GM19372 (cell line): Measurements from ENCODE around the gene PNLDC1.
A peak's percentile ranks its signal among the peaks of the same experiment; 100 is the strongest.

Experiments
- ATAC-seq: cut with Tn5 transposase; IDR thresholded peaks from one replicate; pipeline ENCODE4 v1.9.1; 2021; ENCODE audit warnings: mild to moderate bottlenecking, low read depth, moderate library complexity; ENCODE audit not compliant: unreplicated experiment

The PNLDC1 gene, protein sequence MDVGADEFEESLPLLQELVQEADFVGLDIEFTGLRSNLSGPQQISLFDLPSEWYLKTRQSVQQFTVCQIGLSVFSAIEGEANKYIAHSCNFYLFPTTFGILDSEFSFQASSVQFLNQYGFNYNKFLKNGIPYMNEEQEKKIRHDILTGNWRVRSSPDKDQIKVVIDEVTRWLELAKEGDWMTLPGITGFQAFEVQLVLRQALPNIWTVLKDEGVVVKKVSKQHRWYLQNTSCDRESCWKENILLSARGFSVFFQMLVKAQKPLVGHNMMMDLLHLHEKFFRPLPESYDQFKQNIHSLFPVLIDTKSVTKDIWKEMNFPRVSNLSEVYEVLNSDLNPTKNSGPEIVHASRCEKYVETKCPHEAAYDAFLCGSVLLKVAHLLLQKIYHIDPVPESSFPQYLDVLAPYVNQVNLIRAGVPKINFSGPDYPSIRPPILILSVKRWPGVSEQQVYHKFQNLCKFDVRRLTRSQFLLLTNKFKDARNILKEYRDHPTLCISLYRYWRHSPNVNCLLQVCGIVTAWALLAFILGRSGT

GRCh38 chr6:159800141-159800865, at the start of gene PNLDC1:
TSS of gene PNLDC1 (plus strand) at chr6:159800276. CDS start at chr6:159800308, 32 bp downstream.
- no peak for ATAC-seq

DNA sequence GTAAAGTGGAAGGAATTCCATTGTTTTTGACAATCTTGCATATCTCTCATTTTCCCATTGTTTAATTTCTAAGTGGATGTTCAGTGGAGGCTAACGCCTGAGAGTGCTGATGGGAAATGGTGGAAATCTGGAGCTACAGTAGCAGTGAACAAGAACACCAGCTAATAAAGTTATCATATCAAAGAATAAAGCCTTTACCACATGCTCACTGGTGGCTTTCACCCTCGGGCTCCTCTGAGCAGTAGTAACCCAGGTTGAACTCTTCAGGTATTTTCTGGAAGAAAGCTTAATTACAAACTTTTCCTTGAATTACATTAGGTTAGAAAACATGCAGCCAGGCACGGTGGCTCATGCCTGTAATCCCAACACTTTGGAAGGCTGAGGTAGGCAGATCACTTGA, 48.6 kb upstream of the PNLDC1 start:
- no peak for ATAC-seq

- ATAC-seq = no peak
Measured at GRCh38 chr6:159753081-159753872, 46.8 kb upstream of the PNLDC1 start.

DNA sequence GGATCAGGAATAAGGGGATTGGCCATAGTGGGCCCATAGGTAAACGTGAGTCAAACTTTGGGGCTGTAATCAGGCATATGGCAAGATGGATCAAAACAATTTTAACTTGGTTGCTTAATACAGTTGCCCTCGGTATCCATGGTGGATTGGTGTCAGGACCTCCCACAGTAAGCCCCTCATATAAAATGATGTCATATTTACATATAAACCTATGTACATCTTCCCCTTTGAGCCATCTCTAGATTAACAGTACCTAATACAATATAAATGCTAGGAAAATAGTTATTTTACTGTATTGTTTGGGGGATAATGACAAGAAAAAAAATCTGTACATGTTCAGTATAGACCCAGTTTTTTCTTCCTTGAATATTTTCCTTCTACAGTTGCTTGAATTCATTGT, 45.7 kb upstream of the PNLDC1 start:
- no peak for ATAC-seq

- no peak for ATAC-seq
Measured at GRCh38 chr6:159754959-159755914, 44.8 kb upstream of the PNLDC1 start.

- no peak for ATAC-seq
Measured at GRCh38 chr6:159756508-159756907, 43.6 kb upstream of the PNLDC1 start.

DNA sequence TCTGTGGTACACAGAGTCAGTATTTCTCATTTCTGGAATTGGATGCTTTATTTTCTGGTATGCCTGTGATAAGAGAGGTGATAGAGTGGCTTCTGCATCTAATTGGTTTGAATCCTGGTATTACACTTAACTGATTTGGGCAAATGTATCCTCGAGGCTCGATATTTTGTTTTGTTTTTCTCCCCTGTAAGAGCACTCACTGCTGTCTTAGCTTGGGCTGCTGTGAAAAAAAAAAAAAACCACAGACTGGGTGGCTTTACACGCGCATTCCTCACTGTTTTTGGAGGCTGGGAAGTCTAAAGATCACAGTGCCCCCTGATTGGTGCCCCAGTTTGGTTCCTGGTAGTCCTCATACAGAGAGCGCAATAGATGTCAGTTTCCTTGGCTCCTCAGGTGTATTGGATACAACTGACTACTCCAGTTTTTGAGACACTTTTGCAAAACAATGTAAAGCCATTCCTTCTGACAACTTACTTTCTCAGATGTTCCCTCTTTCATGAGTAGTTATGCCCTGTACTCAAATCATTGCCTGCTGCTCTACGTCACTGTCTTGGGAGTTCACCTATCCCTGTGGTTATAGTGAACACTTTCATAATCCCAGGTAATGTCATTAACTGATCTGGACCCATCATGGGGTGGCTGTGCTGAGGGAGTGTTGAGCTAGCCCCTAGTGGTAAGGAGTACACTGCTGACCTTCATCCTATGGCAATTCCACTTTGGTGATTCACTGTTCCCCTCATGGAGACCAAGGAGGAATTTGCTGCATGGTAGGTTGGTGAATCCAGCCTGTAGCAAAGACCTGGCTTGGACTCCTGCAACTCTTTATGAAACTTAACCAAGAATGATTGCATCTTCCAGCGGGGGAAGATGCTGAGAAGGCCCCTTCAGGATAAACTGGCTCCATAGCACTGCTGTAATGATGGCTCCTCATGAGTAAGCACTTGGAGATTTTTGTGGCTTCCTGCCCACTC, 41.8 kb upstream of the PNLDC1 start:
- ATAC-seq = no peak

- no peak for ATAC-seq
Measured at GRCh38 chr6:159759645-159760044, 40.4 kb upstream of the PNLDC1 start.

- no peak for ATAC-seq
Measured at GRCh38 chr6:159760602-159761057, 39.4 kb upstream of the PNLDC1 start.

DNA sequence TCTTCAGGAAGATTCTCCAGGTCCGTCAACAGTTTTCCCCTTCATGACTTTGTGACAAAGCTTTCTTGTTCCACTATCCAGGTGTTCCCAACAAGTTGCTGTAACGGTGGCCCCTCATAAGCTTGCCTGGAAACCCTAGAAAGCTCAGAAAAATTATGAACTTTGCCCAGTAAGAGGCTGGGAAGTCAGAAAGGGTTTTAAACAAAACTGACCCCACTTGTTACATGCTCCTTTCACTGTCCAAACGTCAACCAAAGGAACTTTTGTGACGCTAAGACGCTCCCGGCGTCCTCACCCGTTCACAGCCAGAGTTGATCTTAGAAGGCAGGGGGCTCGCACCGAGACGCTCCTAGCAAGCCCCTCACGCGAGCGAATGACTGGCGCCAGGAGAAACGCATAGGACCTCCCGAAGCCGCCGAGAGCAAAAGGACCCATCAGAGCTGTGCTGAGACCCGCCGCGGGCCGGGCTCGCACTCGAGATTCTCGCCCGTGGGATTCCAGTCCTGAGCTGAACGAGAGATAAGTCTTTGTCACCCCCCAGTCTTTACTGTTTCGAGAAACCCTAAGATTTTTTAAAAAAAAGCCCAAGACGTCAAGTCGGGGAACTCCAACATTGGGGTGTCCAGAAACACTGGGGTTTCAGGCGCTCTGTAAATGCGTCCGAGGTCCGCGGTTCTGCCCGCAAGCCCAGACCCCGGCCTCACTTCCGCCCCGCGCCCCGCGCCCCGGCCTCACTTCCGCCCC, 38.8 kb upstream of the PNLDC1 start:
- ATAC-seq = no peak

DNA sequence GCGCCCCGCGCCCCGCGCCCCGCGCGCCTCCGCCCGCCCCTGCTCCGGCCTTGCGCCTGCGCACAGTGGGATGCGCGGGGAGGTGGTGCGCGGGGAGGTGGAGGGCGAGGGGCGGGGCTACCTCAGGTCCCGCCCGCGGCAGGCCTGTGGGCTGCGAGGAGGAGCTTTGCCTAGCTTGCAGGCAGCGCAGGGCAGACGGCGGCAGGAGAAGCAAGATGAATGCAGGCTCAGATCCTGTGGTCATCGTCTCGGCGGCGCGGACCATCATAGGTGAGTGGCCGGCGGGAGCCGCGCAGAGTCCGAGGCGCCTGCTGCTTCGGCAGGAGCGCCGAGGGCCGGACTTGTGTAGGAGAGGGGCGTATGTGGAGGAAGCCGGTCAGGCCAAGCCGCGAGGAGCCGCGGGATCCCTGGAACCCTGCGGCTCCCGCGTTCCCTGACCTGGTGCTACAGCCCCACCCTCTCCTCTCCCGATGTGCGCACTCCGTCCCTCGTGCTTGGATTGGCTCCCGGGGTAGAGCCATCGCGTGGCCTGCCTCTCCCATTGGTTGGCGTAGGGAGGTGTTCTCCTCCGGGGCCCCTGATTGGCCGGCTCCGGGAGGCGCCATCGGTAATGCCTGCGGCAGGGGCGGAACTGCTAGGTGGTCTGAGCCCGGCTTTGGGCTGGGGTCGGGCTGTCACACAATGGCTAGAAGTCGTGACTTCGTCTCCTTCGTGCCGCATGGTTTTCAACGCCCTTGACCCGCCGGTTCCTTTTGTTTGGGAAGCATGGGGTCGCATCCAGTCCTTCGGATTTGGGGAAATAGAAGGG, 38.0 kb upstream of the PNLDC1 start, which contains the start of gene ACAT2:
Gene ACAT2 (plus strand): TSS at position 173 of the 808 bp plus-strand sequence. CDS start 43 bp downstream, at position 216.
- ATAC-seq = peak; percentile 94

GRCh38 chr6:159762681-159763293, 37.3 kb upstream of the PNLDC1 start:
- no peak for ATAC-seq

DNA sequence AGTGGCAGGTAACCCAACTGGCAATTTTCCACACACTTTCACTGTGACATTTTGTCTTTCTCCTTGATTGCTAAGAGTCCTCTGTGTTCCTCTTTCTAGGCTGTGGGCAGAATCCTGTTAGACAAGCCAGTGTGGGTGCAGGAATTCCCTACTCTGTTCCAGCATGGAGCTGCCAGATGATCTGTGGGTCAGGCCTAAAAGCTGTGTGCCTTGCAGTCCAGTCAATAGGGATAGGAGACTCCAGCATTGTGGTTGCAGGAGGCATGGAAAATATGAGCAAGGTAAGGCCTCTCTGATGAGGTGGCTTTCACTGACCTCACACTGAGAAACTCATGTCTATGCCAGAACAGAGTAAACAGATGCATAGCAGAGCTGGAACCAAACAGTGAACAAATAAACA, 33.2 kb upstream of the PNLDC1 start:
- ATAC-seq = no peak

- no peak for ATAC-seq
Measured at GRCh38 chr6:159769470-159769869, 30.6 kb upstream of the PNLDC1 start.

- ATAC-seq = no peak
Measured at GRCh38 chr6:159772196-159772595, 27.9 kb upstream of the PNLDC1 start.

GRCh38 chr6:159777240-159777904, 22.7 kb upstream of the PNLDC1 start:
- ATAC-seq = no peak
